Breast epithelium (tissue), 4 donors: ENCODE measurements around the gene SEC61A1. TPM values are rescaled to one million over a fixed set of nuclear protein-coding genes. Genes with fewer than 3 reads are reported as not detected.

Experiments used
- DNase-seq, 2 donors: peaks; one replicate each; pipeline ENCODE4 v3.0.0-alpha.2; 2019; ENCODE audit warnings: low spot score in 2 of 2
- H3K27ac ChIP-seq, 2 donors: fragments of 200-600 bp; sonication (generic) in 1 of 2; one replicate each; pipeline ENCODE4 v1.5.1; 2016 to 2019; ENCODE audit warnings: mild to moderate bottlenecking in 1 of 2
- H3K27me3 ChIP-seq, 2 donors: fragments of 200-600 bp; sonication (generic) in 1 of 2; one replicate each; pipeline versions ENCODE4 v1.5.1 to v1.6.0; 2017 to 2019; ENCODE audit warnings: control low read depth in 1 of 2, mild to moderate bottlenecking in 1 of 2
- H3K36me3 ChIP-seq: fragments of 200-600 bp; one replicate; pipeline ENCODE4 v1.5.1; 2019
- H3K4me1 ChIP-seq, 2 donors: fragments of 200-600 bp; sonication (generic); one replicate each; pipeline ENCODE4 v1.5.1; 2016 to 2019; ENCODE audit warnings: control low read depth in 1 of 2
- H3K4me3 ChIP-seq, 3 donors: fragments of 200-600 bp; sonication (generic); 1 replicate in 2 of 3; 2 replicates in 1 of 3; pipeline ENCODE4 v1.5.1; 2016 to 2019; ENCODE audit warnings: mild to moderate bottlenecking in 3 of 3, moderate library complexity in 2 of 3
- H3K9me3 ChIP-seq, 2 donors: fragments of 200-600 bp; sonication (generic) in 1 of 2; one replicate each; pipeline ENCODE4 v1.5.1; 2016 to 2019; ENCODE audit warnings: control low read depth in 1 of 2
- CTCF ChIP-seq, 3 donors: fragments of 450-650 bp; IDR thresholded peaks; one replicate each; pipeline ENCODE4 v1.5.1; 2016 to 2017; ENCODE audit warnings: antibody characterized with exemption in 3 of 3, mild to moderate bottlenecking in 3 of 3, moderate library complexity in 3 of 3
- POLR2A ChIP-seq: fragments of 450-650 bp; IDR thresholded peaks from one replicate; pipeline ENCODE4 v1.6.1; 2016; ENCODE audit warnings: antibody characterized with exemption, mild to moderate bottlenecking, moderate library complexity
- POLR2AphosphoS5 ChIP-seq, 3 donors: sonication (generic); formaldehyde crosslinking; IDR thresholded peaks; one replicate each; pipeline ENCODE4 v1.6.1; 2017; ENCODE audit warnings: antibody characterized with exemption in 3 of 3
- intact Hi-C: fragments of 100-400 bp; cut with DNase I; formaldehyde crosslinking; loops from one replicate; pipeline ENCODE4 v1.15.1; 2023; ENCODE audit warnings: low total_unique reads
- total RNA-seq, 3 donors: library from RNA; depleted of rRNA; stranded (reverse); fragments of >200 nt; gene quantifications; one replicate each; pipeline ENCODE4 v1.1.0, GENCODE V29; 2016

Gene SEC61A1
- total RNA-seq, 3 donors from 2014 or later, result 105 to 166 (median 142) TPM

- Histone ChIP-seq H3K9me3 (no peaks in the 10 kb centered on the region), H3K4me3 (no peak overlapping the region), H3K36me3 (no peaks in the 10 kb centered on the region), H3K27me3 (no peaks in the 10 kb centered on the region), H3K27ac (no peak overlapping the region), H3K4me1 (peaks cover 0 to 12% of the 10 kb centered on the region in 2 donors)
- DNase-seq, result no peak
- intact Hi-C loops, result no loop called here
- TF ChIP-seq POLR2A (no peak), POLR2AphosphoS5 (IDR thresholded peaks at IDR 0.05) (no peak), CTCF (IDR thresholded peaks at IDR 0.05) (no peak)
Observed at GRCh38 chr3:128056258-128056657, 4.0 kb downstream of the SEC61A1 start.

- Histone ChIP-seq H3K4me1 (no peaks in the 10 kb centered on the region), H3K27ac (no peak overlapping the region), H3K4me3 (no peak overlapping the region), H3K27me3 (no peaks in the 10 kb centered on the region), H3K36me3 (no peaks in the 10 kb centered on the region), H3K9me3 (no peaks in the 10 kb centered on the region)
- intact Hi-C loops, result no loop called here
- no peak for DNase-seq
- TF ChIP-seq POLR2A (no peak), POLR2AphosphoS5 (IDR thresholded peaks at IDR 0.05) (no peak)
Observed at GRCh38 chr3:128060473-128061381, 8.5 kb downstream of the SEC61A1 start.

- DNase-seq, result no peak
- Histone ChIP-seq H3K27ac (no peak overlapping the region), H3K4me3 (no peak overlapping the region), H3K9me3 (no peaks in the 10 kb centered on the region), H3K27me3 (no peaks in the 10 kb centered on the region), H3K4me1 (no peaks in the 10 kb centered on the region), H3K36me3 (no peaks in the 10 kb centered on the region)
- no peak for TF ChIP-seq POLR2A
- no peak for TF ChIP-seq CTCF (IDR thresholded peaks at IDR 0.05)
- no peak for TF ChIP-seq POLR2AphosphoS5 (IDR thresholded peaks at IDR 0.05)
- intact Hi-C loops, result no loop called here
Observed at GRCh38 chr3:128062033-128062745, 10.0 kb downstream of the SEC61A1 start.

- H3K27me3 ChIP-seq, result no peaks in the 10 kb centered on the region
- no peaks in the 10 kb centered on the region for H3K4me1 ChIP-seq
- intact Hi-C loops, result no loop called here
- TF ChIP-seq POLR2AphosphoS5 (IDR thresholded peaks at IDR 0.05), result no peak
- TF ChIP-seq CTCF (IDR thresholded peaks at IDR 0.05), result no peak
- no peak for TF ChIP-seq POLR2A
- H3K9me3 ChIP-seq, result no peaks in the 10 kb centered on the region
- H3K4me3 ChIP-seq, result no peak overlapping the region
- no peaks in the 10 kb centered on the region for H3K36me3 ChIP-seq
- no peak for DNase-seq
- no peak overlapping the region for H3K27ac ChIP-seq
Observed at GRCh38 chr3:128063865-128064264, 11.6 kb downstream of the SEC61A1 start.

- Histone ChIP-seq H3K27ac (no peak overlapping the region), H3K4me1 (no peaks in the 10 kb centered on the region), H3K36me3 (peaks cover 4% of the 10 kb centered on the region), H3K27me3 (no peaks in the 10 kb centered on the region), H3K9me3 (no peaks in the 10 kb centered on the region), H3K4me3 (no peak overlapping the region)
- DNase-seq, result no peak
- TF ChIP-seq CTCF (IDR thresholded peaks at IDR 0.05) (no peak), POLR2AphosphoS5 (IDR thresholded peaks at IDR 0.05) (no peak), POLR2A (no peak)
- intact Hi-C loops, result no loop called here
Observed at GRCh38 chr3:128064962-128065361, 12.7 kb downstream of the SEC61A1 start.
